Breast epithelium (tissue), 3 donors: ENCODE data around the gene PTPRN2.

Experiments
- CTCF ChIP-seq, 3 donors: fragments of 450-650 bp; IDR thresholded peaks; one replicate each; pipeline ENCODE4 v1.5.1; 2016 to 2017; ENCODE audit warnings: antibody characterized with exemption in 3 of 3, mild to moderate bottlenecking in 3 of 3, moderate library complexity in 3 of 3
- POLR2A ChIP-seq: fragments of 450-650 bp; IDR thresholded peaks from one replicate; pipeline ENCODE4 v1.6.1; 2016; ENCODE audit warnings: antibody characterized with exemption, mild to moderate bottlenecking, moderate library complexity

- TF ChIP-seq CTCF (IDR thresholded peaks at IDR 0.05) (no peak), POLR2A (no peak)
Measured at GRCh38 chr7:158609313-158609974, 21.8 kb upstream of the PTPRN2 start.
